ENCODE measurements around the gene RBM7.

DNA sequence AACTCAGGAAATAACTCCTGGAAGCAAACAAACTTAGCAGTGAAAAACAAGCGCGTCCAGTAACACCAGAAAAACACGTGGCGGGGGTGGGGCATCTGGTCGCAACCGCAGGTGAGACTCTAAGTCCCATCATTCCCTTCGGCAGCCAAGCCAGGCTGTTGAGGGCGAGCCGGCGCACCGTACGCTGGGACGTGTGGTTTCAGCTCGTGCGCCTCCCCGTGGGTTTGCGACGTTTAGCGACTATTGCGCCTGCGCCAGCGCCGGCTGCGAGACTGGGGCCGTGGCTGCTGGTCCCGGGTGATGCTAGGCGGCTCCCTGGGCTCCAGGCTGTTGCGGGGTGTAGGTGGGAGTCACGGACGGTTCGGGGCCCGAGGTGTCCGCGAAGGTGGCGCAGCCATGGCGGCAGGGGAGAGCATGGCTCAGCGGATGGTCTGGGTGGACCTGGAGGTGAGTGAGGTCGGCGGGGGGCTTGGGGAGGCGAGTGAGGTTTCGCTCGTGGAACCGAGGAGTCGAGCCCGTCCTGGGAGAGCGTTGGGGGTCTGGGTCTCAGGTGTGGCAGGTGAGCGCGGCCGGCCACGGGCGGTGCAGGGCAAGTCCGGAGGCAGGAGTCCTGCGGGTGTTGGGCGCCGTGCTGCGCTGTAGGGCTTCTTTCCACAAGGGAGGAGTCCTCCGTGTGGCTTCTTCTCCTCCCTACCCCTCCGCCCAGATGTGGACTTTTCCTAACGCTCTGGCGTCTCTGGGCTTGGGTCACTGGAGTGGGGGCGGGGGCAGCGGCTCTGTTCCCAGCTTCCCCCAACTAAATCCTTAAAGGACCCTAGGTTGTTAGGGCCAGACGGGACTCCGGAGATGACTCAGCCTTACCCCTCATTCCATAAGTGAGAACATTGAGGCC, 39.0 kb downstream of the RBM7 start, which contains the start of gene REXO2:
- TF ChIP-seq POLR2AphosphoS5 (IDR thresholded peaks at IDR 0.05; ENCODE audit: low read depth, low read length) (peak; percentile 80), POLR2A (IDR thresholded peaks at IDR 0.05; ENCODE audit: borderline replicate concordance, extremely low read depth, insufficient read depth, insufficient read length) (peak; percentile 56), TCF7L2 (IDR thresholded peaks at IDR 0.05; ENCODE audit: borderline replicate concordance, extremely low read depth, insufficient read depth, insufficient read length) (no peak)
- TF ChIP-seq, protein P1, sequence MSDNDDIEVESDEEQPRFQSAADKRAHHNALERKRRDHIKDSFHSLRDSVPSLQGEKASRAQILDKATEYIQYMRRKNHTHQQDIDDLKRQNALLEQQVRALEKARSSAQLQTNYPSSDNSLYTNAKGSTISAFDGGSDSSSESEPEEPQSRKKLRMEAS (IDR thresholded peaks at IDR 0.05): peak; percentile 98
- TF ChIP-seq, protein P2, sequence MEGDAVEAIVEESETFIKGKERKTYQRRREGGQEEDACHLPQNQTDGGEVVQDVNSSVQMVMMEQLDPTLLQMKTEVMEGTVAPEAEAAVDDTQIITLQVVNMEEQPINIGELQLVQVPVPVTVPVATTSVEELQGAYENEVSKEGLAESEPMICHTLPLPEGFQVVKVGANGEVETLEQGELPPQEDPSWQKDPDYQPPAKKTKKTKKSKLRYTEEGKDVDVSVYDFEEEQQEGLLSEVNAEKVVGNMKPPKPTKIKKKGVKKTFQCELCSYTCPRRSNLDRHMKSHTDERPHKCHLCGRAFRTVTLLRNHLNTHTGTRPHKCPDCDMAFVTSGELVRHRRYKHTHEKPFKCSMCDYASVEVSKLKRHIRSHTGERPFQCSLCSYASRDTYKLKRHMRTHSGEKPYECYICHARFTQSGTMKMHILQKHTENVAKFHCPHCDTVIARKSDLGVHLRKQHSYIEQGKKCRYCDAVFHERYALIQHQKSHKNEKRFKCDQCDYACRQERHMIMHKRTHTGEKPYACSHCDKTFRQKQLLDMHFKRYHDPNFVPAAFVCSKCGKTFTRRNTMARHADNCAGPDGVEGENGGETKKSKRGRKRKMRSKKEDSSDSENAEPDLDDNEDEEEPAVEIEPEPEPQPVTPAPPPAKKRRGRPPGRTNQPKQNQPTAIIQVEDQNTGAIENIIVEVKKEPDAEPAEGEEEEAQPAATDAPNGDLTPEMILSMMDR (IDR thresholded peaks at IDR 0.05 in 2 of 3, conservative IDR thresholded peaks at IDR 0.05 in 1 of 3; ENCODE audit: borderline replicate concordance in 1 of 3, insufficient read depth in 1 of 3, low read depth in 2 of 3, low read length in 2 of 3): peak in 1 of 3 experiments; percentile 32; a peak in 1 of 6 replicates

All from HCT116 (cell line).